NCI-H1436 treated with DMSO at 0.1 percent for 48 hours (cell line): Measurements from ENCODE around the gene CNIH3.
"Not testable (repeated sequence)": the region's sequence is repeated elsewhere in the genome, so short reads cannot be mapped to it uniquely, and the experiment has no call there.

ENCODE experiments used
- DNase-seq: peaks from one replicate; lab custom pipeline; 2025; lab: John Stamatoyannopoulos, UW

CNIH3 gene

GRCh38 chr1:224615861-224616755, at the start of gene CNIH3:
TSS of gene CNIH3 (plus strand) at chr1:224616317. CDS start at chr1:224617175, 858 bp downstream.
- no peak for DNase-seq

DNA sequence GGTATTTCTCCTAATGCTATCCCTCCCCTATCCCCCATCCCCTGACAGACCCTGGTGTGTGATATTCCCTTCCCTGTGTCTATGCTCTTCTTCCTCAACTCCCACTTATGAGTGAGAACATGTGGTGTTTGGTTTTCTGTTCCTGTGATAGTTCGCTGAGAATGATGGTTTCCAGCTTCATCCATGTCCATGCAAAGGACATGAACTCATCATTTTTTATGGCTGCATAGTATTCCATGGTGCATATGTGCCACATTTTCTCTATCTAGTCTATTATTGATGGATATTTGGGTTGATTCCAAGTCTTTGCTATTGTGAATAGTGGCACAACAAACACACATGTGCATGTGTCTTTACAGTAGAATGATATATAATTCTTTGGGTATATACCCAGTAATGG, 49.6 kb upstream of the CNIH3 start:
- DNase-seq: not testable (repeated sequence)

DNA sequence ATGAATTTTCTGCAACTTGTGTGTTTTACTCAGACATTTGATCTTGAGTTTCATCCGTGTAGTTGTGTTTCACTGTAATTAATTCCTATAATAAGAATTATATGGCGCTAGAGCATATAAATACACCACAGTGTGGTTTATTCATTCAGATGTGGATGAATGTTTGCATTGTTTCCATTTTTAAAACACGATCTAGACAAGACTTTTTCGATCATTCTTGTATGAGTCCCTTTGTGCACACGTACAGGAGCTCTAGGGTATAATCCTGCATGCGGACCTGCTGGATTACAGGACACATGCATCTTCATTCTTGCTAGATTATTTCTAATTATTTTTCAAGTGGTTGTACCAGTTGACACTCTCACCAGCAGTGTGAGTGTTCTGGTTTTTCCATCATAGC, 46.8 kb upstream of the CNIH3 start:
- no peak for DNase-seq

DNA sequence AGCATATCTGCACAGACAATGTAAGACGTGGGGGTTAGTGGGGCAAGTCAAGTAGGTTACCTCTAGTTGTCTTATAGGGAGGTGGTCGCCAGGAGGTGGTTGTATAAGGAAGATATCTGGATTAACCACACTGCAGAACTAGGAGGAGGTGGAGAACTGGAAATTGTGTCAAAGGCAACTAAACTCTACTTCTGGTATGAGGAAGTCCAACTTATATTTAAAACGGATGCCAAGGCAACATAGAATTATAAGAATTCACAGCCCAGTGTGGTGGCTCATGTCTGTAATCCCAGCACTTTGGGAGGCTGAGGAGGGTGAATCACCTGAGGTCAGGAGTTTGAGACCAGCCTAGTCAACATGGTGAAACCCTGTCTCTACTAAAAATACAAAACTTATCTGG, 44.1 kb upstream of the CNIH3 start:
- DNase-seq: not testable (repeated sequence)

DNA sequence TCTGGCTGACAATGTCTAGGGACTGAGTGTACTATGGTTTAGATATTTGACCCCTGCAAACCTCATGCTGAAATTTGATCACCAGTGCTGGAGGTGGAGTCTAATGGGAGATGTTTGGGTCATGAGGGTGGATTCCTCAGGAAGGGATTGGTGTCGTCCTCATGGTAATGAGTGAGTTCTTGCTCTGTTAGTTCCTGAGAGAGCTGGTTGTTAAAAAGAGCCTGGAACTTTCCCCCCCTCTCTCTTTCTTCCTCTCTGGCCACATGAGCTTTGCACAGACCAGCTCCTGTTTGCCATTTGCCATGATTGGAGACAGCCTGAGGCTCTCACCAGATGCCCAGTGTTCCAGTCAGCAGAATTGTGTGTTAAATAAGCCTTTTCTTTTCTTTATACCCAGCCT, 36.6 kb upstream of the CNIH3 start:
- DNase-seq: no peak

GRCh38 chr1:224580006-224580405, 36.1 kb upstream of the CNIH3 start:
- no peak for DNase-seq

GRCh38 chr1:224582041-224582440, 34.1 kb upstream of the CNIH3 start:
- no peak for DNase-seq

- no peak for DNase-seq
These were observed 32.3 kb upstream of the CNIH3 start for GRCh38 chr1:224583774-224584173.

- DNase-seq: no peak
These were observed 31.1 kb upstream of the CNIH3 start for GRCh38 chr1:224585051-224585450.

DNA sequence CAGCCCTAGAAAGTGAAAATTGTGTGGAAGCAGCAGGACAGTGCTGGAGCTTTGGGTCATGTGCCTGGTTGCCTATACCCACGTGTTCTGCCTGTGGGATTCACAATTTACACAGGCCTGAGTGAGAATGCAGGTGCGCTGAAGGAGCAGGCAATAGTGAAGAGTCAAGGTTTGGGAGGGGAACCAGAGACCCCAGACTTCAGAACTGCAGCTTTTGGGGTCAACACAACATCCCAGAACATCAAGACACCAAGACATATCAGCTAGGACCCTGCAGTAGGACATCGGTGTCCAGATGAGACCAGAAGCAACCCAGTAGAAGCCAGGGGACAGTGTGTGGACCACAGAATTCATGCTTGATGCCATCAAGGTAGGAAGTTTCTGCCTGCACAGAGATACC, 29.1 kb upstream of the CNIH3 start:
- DNase-seq: no peak

DNA sequence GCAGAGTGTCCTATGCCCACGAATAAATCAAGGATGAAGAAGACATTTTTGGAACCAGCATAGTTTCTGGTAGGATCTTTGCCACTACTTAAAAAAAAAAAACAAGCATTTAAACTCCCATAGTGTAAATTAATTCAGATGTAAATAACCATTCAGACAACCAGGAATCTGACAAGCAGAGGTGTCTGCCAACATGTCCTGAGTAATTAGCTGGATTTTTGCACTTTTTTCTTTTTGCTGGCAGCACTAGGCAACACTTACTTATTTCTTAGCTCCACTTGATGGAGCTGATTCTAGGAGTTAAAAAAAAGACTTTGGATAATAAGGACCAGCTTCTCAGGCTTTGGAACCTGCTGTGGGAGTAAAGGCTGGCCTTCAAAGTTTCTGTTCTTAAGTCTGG, 27.6 kb upstream of the CNIH3 start:
- DNase-seq: no peak

DNA sequence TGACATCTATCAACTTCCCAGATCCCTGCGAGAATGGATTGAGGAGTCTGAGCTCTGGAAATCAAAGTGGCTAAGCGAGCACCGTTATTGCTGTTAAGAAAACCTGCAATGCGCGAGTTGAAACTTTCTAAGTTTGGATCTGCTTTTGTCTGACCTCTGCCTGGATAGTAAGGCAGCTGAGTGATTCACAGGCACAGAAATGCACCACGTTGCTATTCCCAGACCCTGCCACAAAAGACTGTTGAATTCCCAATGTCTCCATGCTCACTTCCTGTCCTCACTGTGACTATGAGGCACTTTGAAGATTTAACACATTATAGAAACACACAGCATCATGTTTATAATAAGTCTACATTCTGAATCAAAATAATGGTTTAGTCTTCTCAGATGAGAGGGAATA, 27.1 kb upstream of the CNIH3 start:
- DNase-seq: no peak

DNA sequence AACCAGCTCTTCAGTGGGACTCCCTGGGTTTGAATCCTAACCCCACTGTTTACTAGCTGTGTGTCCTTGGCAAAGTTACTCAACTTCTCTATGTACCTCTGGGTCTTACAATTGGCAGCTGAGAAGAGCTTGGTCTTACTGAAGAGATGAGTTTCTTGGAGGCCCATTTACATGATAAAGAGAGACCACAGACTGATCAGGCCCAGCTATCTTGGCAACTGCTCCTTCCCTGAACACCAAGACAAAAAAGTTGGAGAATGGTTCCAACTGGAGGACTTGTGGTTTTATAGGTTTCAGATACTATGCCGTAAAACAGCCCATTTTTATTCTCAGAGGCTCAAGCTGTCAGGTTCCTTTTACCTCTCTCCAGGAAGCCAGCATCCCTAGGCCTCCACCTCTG, 24.8 kb upstream of the CNIH3 start:
- DNase-seq: no peak

GRCh38 chr1:224592636-224593582, 23.2 kb upstream of the CNIH3 start:
- DNase-seq: no peak

GRCh38 chr1:224594360-224594759, 21.8 kb upstream of the CNIH3 start:
- no peak for DNase-seq

GRCh38 chr1:224594851-224595250, 21.3 kb upstream of the CNIH3 start:
- DNase-seq: no peak

GRCh38 chr1:224605482-224606181, 10.5 kb upstream of the CNIH3 start:
- DNase-seq: no peak

- DNase-seq: no peak
These were observed 8.6 kb upstream of the CNIH3 start for GRCh38 chr1:224607188-224608148.

DNA sequence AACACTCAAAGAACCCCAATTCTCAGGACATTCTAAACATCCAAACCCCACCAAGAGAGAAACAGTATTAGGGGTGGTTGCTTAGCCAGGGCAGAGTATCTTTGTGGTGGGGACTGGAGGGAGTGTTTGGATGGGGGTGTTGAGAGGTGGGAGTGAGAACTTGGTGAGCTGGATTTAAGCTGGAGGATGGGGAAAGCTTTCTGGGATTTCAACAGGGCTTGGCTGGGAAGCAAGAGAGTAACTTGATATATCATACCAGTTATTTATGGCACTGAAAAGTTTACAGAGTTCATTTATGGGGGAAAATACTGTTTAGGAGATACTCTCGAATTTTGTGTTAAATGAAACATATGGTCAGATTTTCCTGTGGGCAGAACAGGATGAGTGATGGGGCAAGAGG, 6.8 kb upstream of the CNIH3 start:
- DNase-seq: no peak

DNA sequence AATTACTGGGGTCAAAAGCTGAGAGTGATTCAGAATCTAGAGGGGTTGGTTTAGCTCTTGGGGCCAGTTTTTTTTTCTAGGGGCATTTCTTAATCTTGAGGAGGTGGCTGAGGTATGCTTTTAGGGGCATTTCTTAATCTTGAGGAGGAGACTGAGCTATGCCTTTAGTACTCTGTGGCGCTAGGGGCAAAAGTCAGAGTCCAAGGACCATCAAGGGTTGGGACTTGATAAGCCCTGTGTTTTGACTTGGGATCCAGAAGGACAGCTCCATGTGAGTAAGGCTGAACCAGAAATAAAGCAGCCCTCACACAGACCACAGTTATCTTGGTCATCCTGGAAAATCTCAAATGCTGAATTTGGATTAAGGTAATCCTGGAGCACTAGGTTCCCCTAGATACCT, 3.9 kb upstream of the CNIH3 start:
- no peak for DNase-seq

DNA sequence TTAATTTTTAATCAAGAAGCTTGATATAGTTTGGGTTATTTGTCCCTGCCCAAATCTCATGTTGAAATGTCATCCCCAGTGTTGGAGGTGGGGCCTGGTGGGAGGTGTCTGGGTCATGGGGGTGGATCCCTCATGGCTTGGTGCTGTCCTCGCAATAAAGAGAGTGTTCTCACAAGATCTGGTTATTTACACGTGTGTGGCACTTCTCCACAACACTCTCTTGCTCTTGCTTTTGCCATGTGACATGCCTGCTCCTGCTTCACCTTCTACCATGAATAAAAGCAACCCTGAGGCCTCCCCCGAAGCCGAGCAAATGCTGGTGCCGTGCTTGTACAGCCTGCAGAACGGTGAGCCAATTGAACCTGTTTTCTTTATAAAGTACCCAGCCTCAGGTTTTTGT, 2.6 kb upstream of the CNIH3 start:
- no peak for DNase-seq
